PC-9 (cell line): ENCODE data around the gene OSBPL10. TPM values are rescaled to one million over a fixed set of nuclear protein-coding genes. Genes with fewer than 3 reads are reported as not detected.

Experiments
- BruUV-seq: library from RNA; stranded (reverse); fragments of 400-500 nt; replicated peaks from 2 replicates; lab custom pipeline; 2021; lab: Mats Ljungman, UMichigan
- CTCF ChIA-PET: fragments of 300-600 bp; sonication (Branson Sonifier 250); formaldehyde crosslinking; loops from one replicate; lab custom pipeline; 2022; ENCODE audit warnings: antibody characterized with exemption; lab: Charles Lee
- POLR2A ChIA-PET: fragments of 300-600 bp; sonication (Branson Sonifier 250); formaldehyde crosslinking; loops from one replicate; lab custom pipeline; 2022; ENCODE audit warnings: antibody characterized with exemption; ENCODE audit not compliant: unreplicated experiment; lab: Charles Lee
- DNase-seq, 2 experiments: peaks; one replicate each; pipeline versions ENCODE4 v3.0.0 to v3.0.0-alpha.2; 2015 to 2022; ENCODE audit warnings: mixed read lengths in 1 of 2
- H2AFZ ChIP-seq: fragments of 200-600 bp; sonication (generic); 2 replicates; pipeline ENCODE4 v1.8.1; 2017; ENCODE audit warnings: antibody characterized with exemption
- H3F3A ChIP-seq: fragments of 200-600 bp; sonication (generic); 2 replicates; pipeline ENCODE4 v1.8.1; 2017; ENCODE audit warnings: antibody characterized with exemption, mild to moderate bottlenecking, low read depth; ENCODE audit not compliant: insufficient read depth
- H3K27ac ChIP-seq: fragments of 200-600 bp; sonication (generic); 2 replicates; pipeline ENCODE4 v1.6.1; 2016; ENCODE audit warnings: mixed run types
- H3K27me3 ChIP-seq: fragments of 200-600 bp; sonication (generic); 2 replicates; pipeline ENCODE4 v1.6.1; 2016; ENCODE audit warnings: low read depth, mixed run types; ENCODE audit not compliant: insufficient read depth
- H3K36me3 ChIP-seq: fragments of 200-600 bp; sonication (generic); 2 replicates; pipeline ENCODE4 v1.6.1; 2016; ENCODE audit warnings: low read depth, mixed run types
- H3K4me1 ChIP-seq: fragments of 200-600 bp; sonication (generic); replicated peaks from 2 replicates; pipeline ENCODE4 v1.6.1; 2016; ENCODE audit warnings: mixed run types; ENCODE audit not compliant: insufficient read depth
- H3K4me2 ChIP-seq: fragments of 200-600 bp; sonication (generic); 2 replicates; pipeline ENCODE4 v1.6.1; 2017; ENCODE audit warnings: mixed run types
- H3K4me3 ChIP-seq: fragments of 200-600 bp; sonication (generic); 2 replicates; pipeline ENCODE4 v1.6.1; 2016; ENCODE audit warnings: mixed run types
- H3K79me2 ChIP-seq: fragments of 200-600 bp; sonication (generic); 2 replicates; pipeline ENCODE4 v1.6.1; 2017; ENCODE audit warnings: low read depth, mixed run types
- H3K9me2 ChIP-seq: fragments of 200-600 bp; sonication (generic); 2 replicates; pipeline ENCODE4 v1.8.1; 2017; ENCODE audit warnings: mild to moderate bottlenecking; ENCODE audit not compliant: insufficient read depth
- H3K9me3 ChIP-seq: fragments of 200-600 bp; sonication (generic); 2 replicates; pipeline ENCODE4 v1.8.1; 2016; ENCODE audit warnings: low read depth; ENCODE audit not compliant: insufficient read depth
- H4K20me1 ChIP-seq: fragments of 200-600 bp; sonication (generic); 2 replicates; pipeline ENCODE4 v1.8.1; 2017; ENCODE audit not compliant: insufficient read depth
- EZH2 ChIP-seq: fragments of 200-600 bp; sonication (generic); IDR thresholded peaks from 2 replicates; pipeline ENCODE4 v1.8.0; 2017; ENCODE audit warnings: antibody characterized with exemption, low read depth
- intact Hi-C: fragments of 100-400 bp; cut with micrococcal nuclease; formaldehyde crosslinking; loops from one replicate; pipeline ENCODE4 v1.10.0; 2022; ENCODE audit not compliant: unreplicated experiment
- total RNA-seq: library from RNA; stranded (reverse); gene quantifications from 2 replicates; pipeline ENCODE4 v1.2.3, GENCODE V29; 2021
- TF ChIP-seq, protein P1 (sequence below): fragments of 200-600 bp; sonication (generic); conservative IDR thresholded peaks from 2 replicates; pipeline ENCODE4 v1.6.1; 2017; ENCODE audit warnings: mixed run types, antibody characterized with exemption, mild to moderate bottlenecking, moderate library complexity

Gene OSBPL10
- total RNA-seq, 1 experiment from 2014 or later = 42.0 TPM

DNA sequence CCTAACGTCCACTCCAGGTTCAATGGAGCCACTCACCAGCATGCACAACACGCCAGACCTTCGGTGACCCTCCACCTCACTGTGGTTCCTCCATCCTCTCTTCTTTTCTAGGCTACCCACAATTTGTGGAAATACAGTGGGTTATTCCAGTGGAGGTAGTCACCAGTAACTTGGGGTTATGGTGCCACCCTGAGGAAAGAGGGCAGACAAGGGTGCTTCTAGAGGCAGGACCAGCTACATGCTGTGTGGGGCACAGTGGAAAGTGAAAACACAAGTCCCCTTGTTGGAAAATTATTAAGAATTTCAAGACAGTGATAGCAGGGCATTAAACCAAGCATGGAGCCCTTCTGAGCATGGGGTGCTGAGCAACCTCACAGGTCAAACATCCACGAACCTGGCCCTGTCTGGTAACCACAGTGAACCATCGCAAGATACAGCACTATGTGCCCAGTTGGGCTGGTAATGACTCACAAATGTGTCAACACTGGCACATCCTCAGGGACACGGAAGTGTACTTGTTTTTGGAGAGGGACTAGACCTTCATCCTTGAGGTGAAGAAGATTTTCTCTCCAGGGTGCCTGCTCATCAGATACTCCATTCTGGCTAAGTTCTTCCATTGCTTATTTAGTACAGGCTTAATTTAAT lies 281.6 kb downstream of the OSBPL10 start:
- no peak overlapping the region for H3K27ac ChIP-seq
- peak; percentile 9 to 36 for DNase-seq
- H3K4me1 ChIP-seq = peaks cover 5% of the 10 kb centered on the region; the same call in 1 of the 2 replicates
- H4K20me1 ChIP-seq = no peaks in the 10 kb centered on the region
- H3K4me2 ChIP-seq = no peak overlapping the region
- POLR2A ChIA-PET = no interaction called here
- no peaks in the 10 kb centered on the region for H3K9me2 ChIP-seq
- H3K36me3 ChIP-seq = no peaks in the 10 kb centered on the region
- no TSS peak for BruUV-seq
- no peak overlapping the region for H2AFZ ChIP-seq
- no peaks in the 10 kb centered on the region for H3K9me3 ChIP-seq
- CTCF ChIA-PET = no interaction called here
- intact Hi-C loops = no loop called here
- TF ChIP-seq EZH2 = no peak
- TF ChIP-seq, protein P1, sequence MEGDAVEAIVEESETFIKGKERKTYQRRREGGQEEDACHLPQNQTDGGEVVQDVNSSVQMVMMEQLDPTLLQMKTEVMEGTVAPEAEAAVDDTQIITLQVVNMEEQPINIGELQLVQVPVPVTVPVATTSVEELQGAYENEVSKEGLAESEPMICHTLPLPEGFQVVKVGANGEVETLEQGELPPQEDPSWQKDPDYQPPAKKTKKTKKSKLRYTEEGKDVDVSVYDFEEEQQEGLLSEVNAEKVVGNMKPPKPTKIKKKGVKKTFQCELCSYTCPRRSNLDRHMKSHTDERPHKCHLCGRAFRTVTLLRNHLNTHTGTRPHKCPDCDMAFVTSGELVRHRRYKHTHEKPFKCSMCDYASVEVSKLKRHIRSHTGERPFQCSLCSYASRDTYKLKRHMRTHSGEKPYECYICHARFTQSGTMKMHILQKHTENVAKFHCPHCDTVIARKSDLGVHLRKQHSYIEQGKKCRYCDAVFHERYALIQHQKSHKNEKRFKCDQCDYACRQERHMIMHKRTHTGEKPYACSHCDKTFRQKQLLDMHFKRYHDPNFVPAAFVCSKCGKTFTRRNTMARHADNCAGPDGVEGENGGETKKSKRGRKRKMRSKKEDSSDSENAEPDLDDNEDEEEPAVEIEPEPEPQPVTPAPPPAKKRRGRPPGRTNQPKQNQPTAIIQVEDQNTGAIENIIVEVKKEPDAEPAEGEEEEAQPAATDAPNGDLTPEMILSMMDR = no peak
- no peaks in the 10 kb centered on the region for H3K79me2 ChIP-seq
- no peak overlapping the region for H3K4me3 ChIP-seq
- no peaks in the 10 kb centered on the region for H3K27me3 ChIP-seq
- no peaks in the 10 kb centered on the region for H3F3A ChIP-seq

DNA sequence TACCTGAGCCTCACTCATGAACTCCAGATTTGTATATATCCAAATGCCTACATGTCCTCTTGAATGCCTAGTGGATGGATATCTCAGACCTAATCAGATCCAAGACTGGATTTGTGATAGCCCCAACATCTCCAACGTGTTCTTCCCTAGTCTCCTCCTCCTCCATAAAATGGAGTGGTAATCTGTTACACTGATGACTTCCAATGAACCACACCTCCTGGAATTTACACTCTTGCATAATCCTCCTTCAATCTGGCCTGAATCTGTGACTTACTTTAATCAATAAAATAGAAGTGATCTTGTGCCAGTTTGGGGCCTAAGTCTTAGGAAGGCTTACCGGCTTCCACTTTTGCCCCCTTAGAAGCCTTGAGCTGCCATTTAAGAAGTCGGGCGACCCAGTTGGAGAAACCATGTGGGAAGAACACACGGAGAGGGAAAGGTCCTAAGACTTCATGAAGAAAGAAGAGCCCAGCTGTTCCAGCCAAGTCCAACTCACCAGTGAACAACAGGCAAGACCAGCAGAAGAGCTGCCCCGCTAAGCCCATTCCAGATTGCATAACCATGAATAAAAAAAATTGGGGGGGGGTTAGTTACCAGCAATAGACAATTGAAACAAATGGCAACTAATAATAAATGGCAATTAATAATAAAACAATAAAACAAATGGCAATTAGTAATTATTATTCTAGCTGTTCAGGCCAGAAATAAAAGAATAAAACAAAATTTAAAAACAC lies 284.1 kb downstream of the OSBPL10 start:
- H3K27me3 ChIP-seq = no peaks in the 10 kb centered on the region
- no peaks in the 10 kb centered on the region for H3K9me3 ChIP-seq
- no peaks in the 10 kb centered on the region for H3K36me3 ChIP-seq
- intact Hi-C loops = no loop called here
- no peaks in the 10 kb centered on the region for H3K9me2 ChIP-seq
- no peaks in the 10 kb centered on the region for H4K20me1 ChIP-seq
- no peaks in the 10 kb centered on the region for H3K4me1 ChIP-seq
- no peak overlapping the region for H3K27ac ChIP-seq
- no peak overlapping the region for H2AFZ ChIP-seq
- H3F3A ChIP-seq = no peaks in the 10 kb centered on the region
- POLR2A ChIA-PET = no interaction called here
- no peak for DNase-seq
- no peak overlapping the region for H3K4me3 ChIP-seq
- no peak for TF ChIP-seq EZH2
- TF ChIP-seq, protein P1 = no peak
- no peaks in the 10 kb centered on the region for H3K79me2 ChIP-seq
- CTCF ChIA-PET = interaction anchor here (0.6 kb wide), 1 partner anchor 1685 kb away, joined by 3 read pairs; no protein-coding TSS in a partner anchor
- no peak overlapping the region for H3K4me2 ChIP-seq
- no TSS peak for BruUV-seq

DNA sequence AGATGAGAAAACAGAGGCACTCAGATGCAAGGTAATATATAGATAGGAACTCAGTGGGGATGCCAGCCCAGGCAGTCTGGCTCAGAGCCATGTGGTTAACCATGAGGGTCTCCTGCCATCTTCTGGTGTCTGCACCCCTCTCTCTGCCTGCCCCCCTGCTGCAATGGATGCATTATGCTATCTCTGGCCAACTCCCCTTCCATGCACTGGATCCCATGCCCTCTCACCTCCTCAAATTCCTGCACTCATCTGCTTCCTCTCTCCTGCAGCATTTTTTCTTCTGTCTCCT lies 285.1 kb downstream of the OSBPL10 start:
- H3K9me2 ChIP-seq = no peaks in the 10 kb centered on the region
- H3K9me3 ChIP-seq = no peaks in the 10 kb centered on the region
- DNase-seq = no peak
- TF ChIP-seq EZH2 = no peak
- TF ChIP-seq, protein P1 = no peak
- no peaks in the 10 kb centered on the region for H3F3A ChIP-seq
- no peaks in the 10 kb centered on the region for H3K27me3 ChIP-seq
- H3K4me3 ChIP-seq = no peak overlapping the region
- no peaks in the 10 kb centered on the region for H4K20me1 ChIP-seq
- CTCF ChIA-PET = no interaction called here
- no peaks in the 10 kb centered on the region for H3K36me3 ChIP-seq
- H3K27ac ChIP-seq = no peak overlapping the region
- intact Hi-C loops = no loop called here
- BruUV-seq = no TSS peak
- no peak overlapping the region for H3K4me2 ChIP-seq
- no peaks in the 10 kb centered on the region for H3K4me1 ChIP-seq
- H2AFZ ChIP-seq = no peak overlapping the region
- POLR2A ChIA-PET = no interaction called here
- no peaks in the 10 kb centered on the region for H3K79me2 ChIP-seq
